Measurements from ENCODE around the gene CPNE8. TPM values are rescaled to one million over a fixed set of nuclear protein-coding genes. Genes with fewer than 3 reads are reported as not detected.

CPNE8 gene
- total and polyA plus RNA-seq, 2 of the 4 experiments (the other 2 are of a cell fraction): not detected

DNA sequence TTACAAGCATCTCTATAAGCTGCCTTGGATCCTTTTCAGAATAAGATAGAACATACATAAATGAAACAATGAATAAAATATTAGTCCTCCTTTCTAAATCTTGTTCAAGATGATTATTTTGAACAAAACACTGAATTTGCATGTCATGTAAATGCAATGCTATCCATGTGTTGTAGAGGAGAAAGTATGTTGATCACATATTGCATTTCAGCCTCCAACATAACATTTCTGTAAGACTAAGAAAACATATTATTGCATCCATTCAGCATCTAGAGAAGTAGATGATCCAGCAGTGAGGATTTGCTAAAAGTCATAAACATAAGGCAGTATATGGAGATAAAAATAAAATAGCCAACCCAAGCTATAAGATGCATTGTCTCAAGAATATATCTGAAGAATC is 172.6 kb downstream of the CPNE8 start:
- H3K4me2 ChIP-seq (ENCODE audit: low read depth, low read length): no peak overlapping the region
- POLR2A ChIA-PET (ENCODE audit: unreplicated experiment): no interaction called here
- no peak for TF ChIP-seq RFX5 (IDR thresholded peaks at IDR 0.05; ENCODE audit: low read depth, low read length)
- TF ChIP-seq, protein P1, sequence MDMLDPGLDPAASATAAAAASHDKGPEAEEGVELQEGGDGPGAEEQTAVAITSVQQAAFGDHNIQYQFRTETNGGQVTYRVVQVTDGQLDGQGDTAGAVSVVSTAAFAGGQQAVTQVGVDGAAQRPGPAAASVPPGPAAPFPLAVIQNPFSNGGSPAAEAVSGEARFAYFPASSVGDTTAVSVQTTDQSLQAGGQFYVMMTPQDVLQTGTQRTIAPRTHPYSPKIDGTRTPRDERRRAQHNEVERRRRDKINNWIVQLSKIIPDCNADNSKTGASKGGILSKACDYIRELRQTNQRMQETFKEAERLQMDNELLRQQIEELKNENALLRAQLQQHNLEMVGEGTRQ (IDR thresholded peaks at IDR 0.05; ENCODE audit: low read depth, low read length): no peak
- TF ChIP-seq MXI1 (IDR thresholded peaks at IDR 0.05; ENCODE audit: borderline replicate concordance, low read depth, low read length): no peak
- no peak for TF ChIP-seq BHLHE40 (IDR thresholded peaks at IDR 0.05; ENCODE audit: low read depth, low read length)
- TF ChIP-seq POLR2A (IDR thresholded peaks at IDR 0.05; ENCODE audit: low read depth, low read length): no peak
- no peak for TF ChIP-seq FOS (IDR thresholded peaks at IDR 0.05; ENCODE audit: low read depth, low read length)
- TF ChIP-seq NFE2L2 (IDR thresholded peaks at IDR 0.05; ENCODE audit: low read depth, low read length): no peak
- TF ChIP-seq, protein P2, sequence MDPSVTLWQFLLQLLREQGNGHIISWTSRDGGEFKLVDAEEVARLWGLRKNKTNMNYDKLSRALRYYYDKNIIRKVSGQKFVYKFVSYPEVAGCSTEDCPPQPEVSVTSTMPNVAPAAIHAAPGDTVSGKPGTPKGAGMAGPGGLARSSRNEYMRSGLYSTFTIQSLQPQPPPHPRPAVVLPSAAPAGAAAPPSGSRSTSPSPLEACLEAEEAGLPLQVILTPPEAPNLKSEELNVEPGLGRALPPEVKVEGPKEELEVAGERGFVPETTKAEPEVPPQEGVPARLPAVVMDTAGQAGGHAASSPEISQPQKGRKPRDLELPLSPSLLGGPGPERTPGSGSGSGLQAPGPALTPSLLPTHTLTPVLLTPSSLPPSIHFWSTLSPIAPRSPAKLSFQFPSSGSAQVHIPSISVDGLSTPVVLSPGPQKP (IDR thresholded peaks at IDR 0.05; ENCODE audit: borderline replicate concordance, low read depth, low read length): no peak
- no peak for TF ChIP-seq MAZ (IDR thresholded peaks at IDR 0.05; ENCODE audit: borderline replicate concordance, low read depth, low read length)
- TF ChIP-seq MAFK (IDR thresholded peaks at IDR 0.05; ENCODE audit: low read depth, low read length): no peak
- TF ChIP-seq CHD1 (IDR thresholded peaks at IDR 0.05; ENCODE audit: low read depth, low read length): no peak
- TF ChIP-seq, protein P3, sequence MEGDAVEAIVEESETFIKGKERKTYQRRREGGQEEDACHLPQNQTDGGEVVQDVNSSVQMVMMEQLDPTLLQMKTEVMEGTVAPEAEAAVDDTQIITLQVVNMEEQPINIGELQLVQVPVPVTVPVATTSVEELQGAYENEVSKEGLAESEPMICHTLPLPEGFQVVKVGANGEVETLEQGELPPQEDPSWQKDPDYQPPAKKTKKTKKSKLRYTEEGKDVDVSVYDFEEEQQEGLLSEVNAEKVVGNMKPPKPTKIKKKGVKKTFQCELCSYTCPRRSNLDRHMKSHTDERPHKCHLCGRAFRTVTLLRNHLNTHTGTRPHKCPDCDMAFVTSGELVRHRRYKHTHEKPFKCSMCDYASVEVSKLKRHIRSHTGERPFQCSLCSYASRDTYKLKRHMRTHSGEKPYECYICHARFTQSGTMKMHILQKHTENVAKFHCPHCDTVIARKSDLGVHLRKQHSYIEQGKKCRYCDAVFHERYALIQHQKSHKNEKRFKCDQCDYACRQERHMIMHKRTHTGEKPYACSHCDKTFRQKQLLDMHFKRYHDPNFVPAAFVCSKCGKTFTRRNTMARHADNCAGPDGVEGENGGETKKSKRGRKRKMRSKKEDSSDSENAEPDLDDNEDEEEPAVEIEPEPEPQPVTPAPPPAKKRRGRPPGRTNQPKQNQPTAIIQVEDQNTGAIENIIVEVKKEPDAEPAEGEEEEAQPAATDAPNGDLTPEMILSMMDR (conservative IDR thresholded peaks at IDR 0.05; ENCODE audit: low read depth, low read length): no peak
- no peak for TF ChIP-seq RCOR1 (IDR thresholded peaks at IDR 0.05; ENCODE audit: insufficient replicate concordance, low read length)
- TF ChIP-seq CEBPB (IDR thresholded peaks at IDR 0.05; ENCODE audit: low read depth, low read length): no peak
- no peak for TF ChIP-seq RAD21 (IDR thresholded peaks at IDR 0.05; ENCODE audit: low read length)
- no peak for TF ChIP-seq SMC3 (IDR thresholded peaks at IDR 0.05; ENCODE audit: low read depth, low read length)
- in situ Hi-C loops (cut with MboI; ENCODE audit: low sequenced_read_pairs): no loop called here
- no peak overlapping the region for H3K14ac ChIP-seq (replicated peaks; ENCODE audit: low read depth, low read length)
- H3K27ac ChIP-seq (ENCODE audit: insufficient read depth, low read length): no peak overlapping the region
- dilution Hi-C loops (cut with HindIII; ENCODE audit: low sequenced_read_pairs, unreplicated experiment): no loop called here
- H2BK120ac ChIP-seq (ENCODE audit: low read depth, low read length): no peak overlapping the region
- intact Hi-C loops (cut with micrococcal nuclease): no loop called here
- no peak overlapping the region for H3K18ac ChIP-seq (ENCODE audit: low read depth, low read length)
- H4K20me1 ChIP-seq (ENCODE audit: insufficient read depth, low read length): no peaks in the 10 kb centered on the region
- H2BK5ac ChIP-seq (ENCODE audit: low read depth, low read length, poor library complexity, severe bottlenecking): no peak overlapping the region
- no peak for ATAC-seq (ENCODE audit: low read depth)
- no peak overlapping the region for H4K5ac ChIP-seq (ENCODE audit: low read depth, low read length)
- no peaks in the 10 kb centered on the region for H3K4me1 ChIP-seq (ENCODE audit: control insufficient read depth, insufficient read depth, low read length)
- H3K9me1 ChIP-seq (ENCODE audit: insufficient read depth, low read length): no peaks in the 10 kb centered on the region
- no peak overlapping the region for H2BK20ac ChIP-seq (ENCODE audit: low read depth, low read length)
- no peak overlapping the region for H2BK15ac ChIP-seq (ENCODE audit: low read depth, low read length)
- H3K56ac ChIP-seq (ENCODE audit: extremely low read depth, insufficient read depth, low read length): no peak overlapping the region
- CTCF ChIA-PET: no interaction called here
- H3K36me3 ChIP-seq (ENCODE audit: control insufficient read depth, insufficient read depth, low read length): no peaks in the 10 kb centered on the region
- H3K27me3 ChIP-seq (ENCODE audit: control insufficient read depth, insufficient read depth, low read length): no peaks in the 10 kb centered on the region
- H4K91ac ChIP-seq (ENCODE audit: insufficient read depth, low read depth, low read length): no peak overlapping the region
- no peak overlapping the region for H3K4me3 ChIP-seq (ENCODE audit: insufficient read depth, low read depth, low read length)
- no TSS peak for BruUV-seq (replicated peaks)
- H3K4ac ChIP-seq (ENCODE audit: low read depth, low read length): no peak overlapping the region
- no peak overlapping the region for H2AK5ac ChIP-seq (ENCODE audit: low read depth, low read length)
- no peak overlapping the region for H3K9ac ChIP-seq (ENCODE audit: low read depth, low read length)
- no peaks in the 10 kb centered on the region for H3K79me1 ChIP-seq (ENCODE audit: low read depth in 1 of 2, low read length in 2 of 2)
- no peak overlapping the region for H2AK9ac ChIP-seq (replicated peaks; ENCODE audit: low read depth, low read length, poor library complexity)
- H2AFZ ChIP-seq (replicated peaks; ENCODE audit: low read length, poor library complexity): no peak overlapping the region
- no peak overlapping the region for H4K8ac ChIP-seq (ENCODE audit: low read depth in 2 of 2, low read length in 2 of 2)
- no peak for DNase-seq
- no peak overlapping the region for H3K23ac ChIP-seq (ENCODE audit: low read depth, low read length)
- peaks cover under 1% of the 10 kb centered on the region; the same call in 1 of the 2 replicates for H3K9me3 ChIP-seq (ENCODE audit: control insufficient read depth, insufficient read depth, low read length)
